VCaP (cell line): ENCODE measurements around the gene UBE3B.

Experiments
- H3K27ac ChIP-seq: fragments of 450-650 bp; 2 replicates; pipeline ENCODE4 v1.5.1; 2017
- CTCF ChIP-seq: fragments of 450-650 bp; conservative IDR thresholded peaks from 2 replicates; pipeline ENCODE4 v1.5.1; 2017; ENCODE audit warnings: mild to moderate bottlenecking, moderate library complexity

The UBE3B gene

GRCh38 chr12:109485201-109485600, 7.8 kb downstream of the UBE3B start:
- H3K27ac ChIP-seq, result no peak overlapping the region
- no peak for TF ChIP-seq CTCF

- TF ChIP-seq CTCF, result no peak
- H3K27ac ChIP-seq, result no peak overlapping the region
Observed at GRCh38 chr12:109487181-109488050, 10.0 kb downstream of the UBE3B start.

GRCh38 chr12:109488051-109488665, 10.7 kb downstream of the UBE3B start:
- H3K27ac ChIP-seq, result no peak overlapping the region
- TF ChIP-seq CTCF, result no peak

- no peak overlapping the region for H3K27ac ChIP-seq
- no peak for TF ChIP-seq CTCF
Observed at GRCh38 chr12:109489016-109489954, 11.9 kb downstream of the UBE3B start.

GRCh38 chr12:109489955-109490565, 12.6 kb downstream of the UBE3B start:
- H3K27ac ChIP-seq, result no peak overlapping the region
- TF ChIP-seq CTCF, result no peak

- H3K27ac ChIP-seq, result no peak overlapping the region
- TF ChIP-seq CTCF, result no peak
Observed at GRCh38 chr12:109491671-109492070, 14.2 kb downstream of the UBE3B start.

GRCh38 chr12:109492371-109492770, 14.9 kb downstream of the UBE3B start:
- TF ChIP-seq CTCF, result no peak
- no peak overlapping the region for H3K27ac ChIP-seq
